Measurements from ENCODE around the gene TNFRSF11A.

Gene TNFRSF11A

DNA sequence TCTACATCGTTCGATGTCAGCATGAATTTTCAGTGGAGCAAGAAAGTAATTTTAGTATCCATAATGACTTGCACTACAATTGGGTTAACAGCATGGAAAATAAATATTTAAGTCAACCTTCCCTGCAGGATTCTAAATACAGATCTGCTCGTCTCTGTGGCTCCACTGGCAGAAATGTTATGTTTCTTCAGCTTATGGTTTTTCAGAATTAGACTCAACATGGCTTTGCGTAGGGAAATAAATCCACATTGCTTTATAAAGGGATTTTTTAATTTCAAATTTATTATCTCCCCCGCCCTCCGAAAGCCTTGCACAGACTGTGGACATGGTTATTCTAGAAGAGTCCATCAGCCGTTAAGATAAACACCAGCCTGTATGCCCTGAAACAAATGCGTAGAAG lies 18.2 kb downstream of the TNFRSF11A start:
- DNase-seq = no peak

- no peak for DNase-seq
Measured at GRCh38 chr18:62345909-62346308, 20.8 kb downstream of the TNFRSF11A start.

DNA sequence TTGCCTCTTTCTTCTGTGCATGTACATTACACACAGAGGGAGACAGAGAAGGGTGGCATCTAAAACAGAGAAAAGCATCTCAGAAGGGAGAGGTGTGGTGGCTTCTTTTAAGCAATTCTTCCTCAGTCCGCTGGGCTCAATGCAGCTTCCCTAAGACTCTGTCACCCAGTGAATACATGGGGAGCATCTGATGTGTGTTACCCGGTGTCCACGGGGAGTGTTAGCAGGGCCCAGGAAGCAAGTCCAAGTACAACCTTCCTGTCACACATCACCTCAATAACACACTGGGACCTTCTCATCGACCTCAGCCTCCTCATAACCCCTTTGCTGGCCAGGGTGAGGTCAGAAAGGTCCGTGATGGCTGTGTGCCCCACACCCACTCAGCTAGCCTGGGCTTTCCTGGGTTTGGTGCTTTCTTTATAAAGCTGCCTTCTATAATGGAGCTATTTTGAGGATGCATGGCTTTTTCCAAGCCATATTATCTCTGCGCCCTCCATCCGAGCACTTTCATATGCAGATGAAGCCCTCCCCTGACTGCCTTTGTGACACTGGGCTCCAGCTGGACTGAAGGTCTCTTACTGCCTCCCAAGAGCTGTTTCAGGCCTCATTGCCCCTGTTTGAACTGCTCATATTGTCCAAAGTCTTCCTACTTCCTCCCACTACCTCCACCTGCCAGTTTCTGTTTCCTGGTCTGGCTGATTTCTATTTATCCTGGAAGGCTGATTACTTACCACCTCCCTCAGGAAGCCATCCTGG lies 21.4 kb downstream of the TNFRSF11A start:
- no peak for DNase-seq

GRCh38 chr18:62347089-62347506 lies 22.0 kb downstream of the TNFRSF11A start:
- no peak for DNase-seq

DNA sequence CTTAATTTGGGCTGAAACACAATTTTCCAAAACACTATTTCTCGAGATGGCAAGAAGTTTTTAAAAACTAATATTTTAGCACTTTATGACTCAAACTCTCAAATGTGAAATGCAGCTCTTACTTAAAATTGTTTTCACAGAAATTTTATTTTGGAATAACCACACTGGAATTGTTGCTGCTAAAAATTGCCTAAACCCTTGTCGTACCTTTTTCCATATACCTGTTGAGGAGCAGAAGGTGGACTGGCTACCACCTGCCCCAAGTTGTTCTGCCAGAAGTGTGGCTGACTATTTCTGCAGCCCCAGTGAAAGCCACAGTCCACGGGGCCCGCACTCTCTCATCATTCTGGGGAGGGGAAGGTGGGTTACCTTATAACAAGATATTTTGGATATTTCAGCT lies 23.4 kb downstream of the TNFRSF11A start:
- DNase-seq = no peak

DNA sequence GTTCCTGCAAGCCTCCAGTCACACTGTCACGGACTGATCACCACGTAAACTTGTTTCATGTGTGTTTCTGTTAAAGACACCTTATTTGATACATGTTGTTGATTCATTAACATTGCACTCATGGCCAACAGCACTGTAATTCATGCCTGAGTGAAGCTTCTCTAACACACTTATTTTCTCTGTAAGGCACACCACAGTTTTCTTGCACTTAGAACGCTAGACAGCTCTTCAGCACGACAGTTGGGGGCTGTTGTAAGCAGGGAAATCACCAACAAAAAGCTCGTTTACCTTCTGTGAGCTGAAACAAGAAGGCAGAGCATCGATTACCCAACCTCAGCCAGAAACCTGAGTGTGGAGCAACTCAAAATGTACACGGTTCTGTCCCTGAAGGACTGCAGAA lies 28.1 kb downstream of the TNFRSF11A start:
- no peak for DNase-seq

DNA sequence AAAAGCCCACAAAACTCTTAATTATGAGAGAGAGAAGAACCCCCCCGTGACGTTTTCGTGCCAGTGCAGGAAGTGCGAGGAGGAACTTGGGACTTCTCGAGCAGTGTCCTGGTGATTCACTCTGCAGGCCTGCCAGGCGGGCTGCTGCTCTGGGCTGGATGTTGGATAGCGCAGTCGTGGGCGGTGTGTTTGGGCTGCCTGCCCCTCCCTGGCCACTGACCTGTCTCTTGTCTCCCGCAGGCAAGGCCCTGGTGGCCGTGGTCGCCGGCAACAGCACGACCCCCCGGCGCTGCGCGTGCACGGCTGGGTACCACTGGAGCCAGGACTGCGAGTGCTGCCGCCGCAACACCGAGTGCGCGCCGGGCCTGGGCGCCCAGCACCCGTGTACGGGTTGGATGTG lies 29.0 kb downstream of the TNFRSF11A start:
- no peak for DNase-seq

DNA sequence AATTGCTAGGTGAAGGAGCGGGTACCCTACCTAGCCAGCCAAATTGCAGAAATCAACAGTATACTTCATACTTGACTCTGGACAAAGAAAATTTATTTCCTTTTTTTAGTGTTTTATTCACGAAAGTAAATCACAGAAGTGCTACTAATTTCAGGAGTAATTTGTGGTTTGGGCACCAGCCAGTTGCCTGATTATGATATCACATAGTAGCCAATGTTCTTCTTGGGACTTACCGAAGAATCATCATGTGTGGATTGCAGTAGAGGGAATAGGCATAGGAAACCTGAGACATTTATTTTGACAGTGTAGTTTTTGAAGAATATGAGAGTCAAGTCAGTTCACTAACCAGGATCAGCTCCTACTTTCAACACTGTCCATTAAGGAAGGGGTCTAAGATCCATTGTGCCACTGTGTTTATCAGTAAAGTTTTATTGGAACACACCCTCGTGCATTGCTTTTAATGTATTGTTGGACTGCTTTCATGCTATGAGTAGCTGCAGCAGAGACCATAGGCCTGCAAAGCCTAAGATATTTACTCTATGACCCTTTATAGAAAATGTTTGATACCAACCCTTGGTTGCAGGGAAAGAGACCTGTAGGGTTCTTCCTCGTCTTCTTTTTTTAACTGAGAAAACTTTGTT lies 32.1 kb downstream of the TNFRSF11A start:
- DNase-seq = no peak

DNA sequence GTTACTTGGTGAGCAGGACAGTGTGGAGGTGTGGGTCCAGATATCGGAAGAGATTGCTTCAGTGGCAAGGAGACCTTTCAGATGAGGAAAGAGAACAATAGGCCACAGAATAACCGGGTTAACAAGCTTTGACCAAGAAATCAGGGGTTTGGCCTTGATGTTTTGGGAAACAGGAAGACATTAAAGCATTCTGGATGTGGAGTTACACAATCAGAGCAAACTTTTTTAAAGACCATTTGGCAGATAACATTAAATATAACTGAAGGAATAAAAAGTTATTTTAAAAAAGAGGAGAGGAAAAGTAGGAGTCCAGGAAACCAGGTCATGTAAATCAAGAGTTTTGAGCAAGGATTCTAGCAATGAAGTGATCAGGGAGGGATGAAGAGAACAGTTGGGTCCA lies 35.7 kb downstream of the TNFRSF11A start:
- no peak for DNase-seq

GRCh38 chr18:62361288-62361687 lies 36.2 kb downstream of the TNFRSF11A start:
- no peak for DNase-seq

- no peak for DNase-seq
Measured at GRCh38 chr18:62364558-62364957, 39.4 kb downstream of the TNFRSF11A start.

- DNase-seq = no peak
Measured at GRCh38 chr18:62365420-62365819, 40.3 kb downstream of the TNFRSF11A start.

- DNase-seq = no peak
Measured at GRCh38 chr18:62366992-62367391, 41.9 kb downstream of the TNFRSF11A start.

GRCh38 chr18:62368100-62368499 lies 43.0 kb downstream of the TNFRSF11A start:
- DNase-seq = no peak

GRCh38 chr18:62369129-62369644 lies 44.1 kb downstream of the TNFRSF11A start:
- no peak for DNase-seq

DNA sequence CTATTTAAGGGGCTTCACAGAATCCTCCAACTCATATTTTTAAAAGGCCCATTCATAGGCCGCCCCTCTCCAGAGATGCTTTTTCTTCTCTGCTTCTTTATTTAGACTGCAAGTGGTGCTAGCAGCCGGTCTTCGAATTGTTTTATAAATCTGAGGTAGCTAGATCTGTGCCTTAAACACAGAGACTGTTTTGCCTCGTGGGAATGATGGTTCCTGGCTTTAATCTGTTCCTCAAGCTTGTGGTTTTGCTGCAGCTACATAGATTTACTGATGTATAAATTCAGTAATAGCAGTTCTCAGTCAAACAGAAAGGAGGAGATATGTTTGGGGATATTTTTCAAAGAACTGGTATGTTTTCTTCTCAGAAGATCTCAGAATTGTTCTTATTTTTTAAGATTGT lies 45.3 kb downstream of the TNFRSF11A start:
- DNase-seq = no peak

DNA sequence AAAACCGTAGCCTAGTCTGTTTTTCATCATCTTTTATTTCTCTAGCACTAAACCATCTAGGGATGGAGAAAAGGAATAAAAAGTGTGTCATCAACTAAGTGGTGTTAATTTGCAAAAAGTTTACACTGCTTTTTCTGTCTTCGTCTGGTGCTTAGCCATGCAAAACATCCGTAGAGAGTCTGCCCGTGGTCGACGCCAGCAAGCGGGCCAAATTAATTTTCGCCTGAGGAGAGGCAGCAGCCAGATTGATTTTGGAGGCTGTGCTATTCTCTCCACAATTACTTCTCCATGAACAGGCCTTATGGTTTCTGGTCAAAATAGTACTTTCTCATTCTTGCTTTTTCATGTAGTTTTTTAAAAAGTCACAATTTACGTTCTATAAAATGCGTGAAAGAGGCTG lies 46.3 kb downstream of the TNFRSF11A start:
- no peak for DNase-seq

DNA sequence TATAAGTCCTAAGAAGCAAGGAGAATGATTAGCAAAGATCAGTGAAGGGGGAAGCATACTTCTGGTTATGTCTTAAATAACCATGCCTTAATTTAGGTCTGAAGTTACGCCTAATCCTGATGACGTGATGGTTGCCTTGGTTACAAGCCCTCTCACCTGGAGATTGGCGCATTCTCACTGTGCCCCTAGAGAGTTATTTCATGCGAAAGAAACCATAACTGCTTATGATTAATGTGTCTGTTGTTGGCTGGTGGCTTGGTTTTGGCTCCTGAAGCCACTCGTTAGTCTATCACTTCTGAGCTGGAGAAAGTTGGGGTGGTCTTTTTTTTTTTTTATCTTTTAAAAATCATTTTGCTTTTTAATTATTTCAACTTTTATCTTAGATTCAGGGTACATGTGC lies 47.0 kb downstream of the TNFRSF11A start:
- peak in 28 of 56 donors; percentile 1 to 75 (median 34) for DNase-seq

GRCh38 chr18:62372882-62373281 lies 47.8 kb downstream of the TNFRSF11A start:
- DNase-seq = no peak

- DNase-seq = no peak
Measured at GRCh38 chr18:62374410-62374965, 49.4 kb downstream of the TNFRSF11A start.

GRCh38 chr18:62377131-62377807 lies 52.2 kb downstream of the TNFRSF11A start:
- DNase-seq = no peak

DNA sequence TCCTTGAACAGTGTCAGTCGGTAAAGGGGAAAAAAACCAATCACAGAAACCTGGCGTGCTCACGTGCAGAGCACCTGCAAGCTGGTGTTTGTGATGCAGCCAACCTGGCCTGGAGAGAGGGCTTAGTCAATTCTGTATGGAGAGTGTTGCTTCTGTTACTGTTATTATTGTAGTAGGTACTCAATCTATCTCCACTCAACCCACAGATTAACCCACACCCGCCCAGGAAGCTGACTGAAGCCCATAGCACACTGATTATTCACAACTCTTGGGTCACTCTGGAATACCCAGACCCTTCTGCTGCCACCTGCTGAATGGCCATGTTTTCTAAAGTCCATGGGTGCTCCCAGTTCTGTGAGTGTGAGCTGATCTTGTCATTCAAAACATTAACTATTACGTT lies 53.9 kb downstream of the TNFRSF11A start:
- DNase-seq = no peak

All from nucleus accumbens (tissue), 56 donors.